ENCODE data around the gene TUBG2. TPM values are rescaled to one million over a fixed set of nuclear protein-coding genes. Genes with fewer than 3 reads are reported as not detected.

The TUBG2 gene
- total RNA-seq, 1 experiment from 2014 or later, result 20.4 TPM

DNA sequence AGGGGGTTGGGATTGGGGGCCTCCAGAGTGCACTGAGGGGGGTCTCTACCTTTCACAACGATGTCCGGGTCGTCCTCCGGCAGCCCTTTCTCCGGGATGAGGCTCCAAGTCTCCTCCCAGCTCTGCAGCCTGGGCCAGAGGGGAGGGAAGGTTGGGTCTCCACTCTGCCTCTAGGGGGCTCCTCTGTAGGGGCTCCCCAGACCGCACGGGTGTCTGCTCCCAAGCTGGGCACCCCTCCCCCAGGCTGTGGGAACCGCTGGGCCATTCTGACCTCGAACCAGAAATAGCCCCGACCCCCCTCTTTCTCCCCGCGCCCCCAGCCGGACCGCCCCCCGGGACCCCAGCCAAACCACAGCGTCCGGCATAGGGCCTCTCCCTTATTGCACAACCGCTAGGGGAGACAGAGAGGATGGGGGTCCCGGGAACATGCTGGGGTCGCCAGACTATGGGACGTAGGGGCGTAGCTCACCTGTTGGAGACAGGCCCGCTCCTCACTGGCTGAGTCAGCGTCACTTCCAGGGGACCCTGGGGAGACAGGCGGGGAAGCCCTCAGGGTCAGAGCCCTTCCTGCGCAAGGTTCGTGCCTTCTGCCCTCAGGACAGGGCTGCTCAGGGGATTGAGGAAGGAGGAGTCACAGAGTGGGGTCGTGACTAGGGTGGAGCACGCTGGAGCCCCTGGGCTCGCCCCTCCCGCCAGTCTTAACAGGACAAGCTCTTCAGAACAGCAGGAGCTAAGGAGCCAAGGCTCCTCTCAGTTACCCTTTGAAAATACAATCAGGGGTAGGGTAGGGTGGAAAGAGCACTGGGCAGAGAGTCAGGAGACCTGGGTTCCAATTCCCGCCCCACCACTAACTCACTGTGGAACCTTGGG lies 15.0 kb downstream of the TUBG2 start:
- Mint-ChIP-seq H3K27ac (no peak overlapping the region), H3K9me3 (no peaks in the 10 kb centered on the region), H3K36me3 (ENCODE audit: insufficient read depth in 1 of 3, low read depth in 3 of 3) (peaks cover 9 to 20% (median 14%) of the 10 kb centered on the region in 3 experiments), H3K27me3 (ENCODE audit: low read depth) (peaks cover 4% of the 10 kb centered on the region; the same call in 1 of the 2 replicates), H3K4me3 (peak overlapping the region; percentile 77 to 82), H3K4me1 (peaks cover 31 to 41% of the 10 kb centered on the region in 2 experiments)
- no peak overlapping the region for H2BK120ac ChIP-seq (ENCODE audit: low read depth, low read length, poor library complexity, severe bottlenecking)
- H3K4ac ChIP-seq (ENCODE audit: low read depth, low read length), result no peak overlapping the region
- TF ChIP-seq, protein P1, sequence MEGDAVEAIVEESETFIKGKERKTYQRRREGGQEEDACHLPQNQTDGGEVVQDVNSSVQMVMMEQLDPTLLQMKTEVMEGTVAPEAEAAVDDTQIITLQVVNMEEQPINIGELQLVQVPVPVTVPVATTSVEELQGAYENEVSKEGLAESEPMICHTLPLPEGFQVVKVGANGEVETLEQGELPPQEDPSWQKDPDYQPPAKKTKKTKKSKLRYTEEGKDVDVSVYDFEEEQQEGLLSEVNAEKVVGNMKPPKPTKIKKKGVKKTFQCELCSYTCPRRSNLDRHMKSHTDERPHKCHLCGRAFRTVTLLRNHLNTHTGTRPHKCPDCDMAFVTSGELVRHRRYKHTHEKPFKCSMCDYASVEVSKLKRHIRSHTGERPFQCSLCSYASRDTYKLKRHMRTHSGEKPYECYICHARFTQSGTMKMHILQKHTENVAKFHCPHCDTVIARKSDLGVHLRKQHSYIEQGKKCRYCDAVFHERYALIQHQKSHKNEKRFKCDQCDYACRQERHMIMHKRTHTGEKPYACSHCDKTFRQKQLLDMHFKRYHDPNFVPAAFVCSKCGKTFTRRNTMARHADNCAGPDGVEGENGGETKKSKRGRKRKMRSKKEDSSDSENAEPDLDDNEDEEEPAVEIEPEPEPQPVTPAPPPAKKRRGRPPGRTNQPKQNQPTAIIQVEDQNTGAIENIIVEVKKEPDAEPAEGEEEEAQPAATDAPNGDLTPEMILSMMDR (conservative IDR thresholded peaks at IDR 0.05), result peak; percentile 80
- H3K18ac ChIP-seq (ENCODE audit: insufficient read length, low read depth, low read length), result no peak overlapping the region
- no peak overlapping the region for H2BK12ac ChIP-seq (ENCODE audit: insufficient read length, low read depth, low read length)
- no peak overlapping the region for H4K5ac ChIP-seq (ENCODE audit: insufficient read length, low read depth, low read length)
- no peak overlapping the region for H2BK5ac ChIP-seq (ENCODE audit: insufficient read length, low read length)
- peaks cover 4% of the 10 kb centered on the region; the same call in 1 of the 2 replicates for H3K4me1 ChIP-seq (ENCODE audit: insufficient read depth, low read length)
- peaks cover 30% of the 10 kb centered on the region for H3K23me2 ChIP-seq (ENCODE audit: insufficient read length, low read depth, low read length, poor library complexity, severe bottlenecking)
- H4K8ac ChIP-seq (replicated peaks; ENCODE audit: insufficient read length, low read depth, low read length), result no peak overlapping the region
- no peak overlapping the region for H2AK5ac ChIP-seq (ENCODE audit: insufficient read length, low read length)
- H3K27me3 ChIP-seq (ENCODE audit: insufficient read depth, low read length), result no peaks in the 10 kb centered on the region
- H2AFZ ChIP-seq (ENCODE audit: low read length), result no peak overlapping the region
- H3K14ac ChIP-seq (ENCODE audit: insufficient read depth, low read length), result no peak overlapping the region; the same call in 1 of the 2 replicates
- H3K4me2 ChIP-seq (ENCODE audit: insufficient read depth, insufficient read length, low read length), result peak overlapping the region; percentile 80
- no peaks in the 10 kb centered on the region for H3K9me3 ChIP-seq (ENCODE audit: control insufficient read depth, low read depth, low read length)
- H3K56ac ChIP-seq (ENCODE audit: insufficient read length, low read depth, low read length), result no peak overlapping the region
- no peak overlapping the region for H3T11ph ChIP-seq (ENCODE audit: low read length)
- H3K79me2 ChIP-seq (ENCODE audit: insufficient read depth, low read length), result no peaks in the 10 kb centered on the region; the same call in 1 of the 2 replicates
- no peak overlapping the region for H3K23ac ChIP-seq (ENCODE audit: insufficient read length, low read depth, low read length)
- H2BK15ac ChIP-seq (ENCODE audit: low read depth, low read length), result no peak overlapping the region
- no peak overlapping the region for H3K9ac ChIP-seq (ENCODE audit: extremely low read depth, insufficient read length, low read length)
- no peaks in the 10 kb centered on the region for H3K79me1 ChIP-seq (ENCODE audit: insufficient read depth, low read depth, low read length, poor library complexity, severe bottlenecking)
- H4K91ac ChIP-seq (ENCODE audit: insufficient read length, low read depth, low read length), result no peak overlapping the region
- peak; percentile 89 for DNase-seq
- no CpG with 5 or more reads among the region's 32 CpGs for WGBS (ENCODE audit: extremely low coverage, insufficient read length, low lambda C conversion rate)
- no peaks in the 10 kb centered on the region for H4K20me1 ChIP-seq (ENCODE audit: control insufficient read depth, insufficient read depth, insufficient read length)
- H2BK20ac ChIP-seq (ENCODE audit: low read depth, low read length, poor library complexity, severe bottlenecking), result no peak overlapping the region
- H3K27ac ChIP-seq (ENCODE audit: insufficient read length, low read depth, low read length), result no peak overlapping the region

Data from H9 (cell line).